Stimulated activated CD8-positive, alpha-beta memory T cell treated with anti-CD3 and anti-CD28 coated beads, Interleukin-12 subunit alpha, Interleukin-12 subunit beta, amount 100 ng/mL, for 4 hours (primary cell): ENCODE results near the gene MIEN1.
"Not testable (repeated sequence)": the region's sequence is repeated elsewhere in the genome, so short reads cannot be mapped to it uniquely, and the experiment has no call there.

ENCODE experiments used
- DNase-seq: peaks from one replicate; pipeline ENCODE4 v3.0.0-alpha.2; 2020; ENCODE audit warnings: low read depth

The MIEN1 gene

DNA sequence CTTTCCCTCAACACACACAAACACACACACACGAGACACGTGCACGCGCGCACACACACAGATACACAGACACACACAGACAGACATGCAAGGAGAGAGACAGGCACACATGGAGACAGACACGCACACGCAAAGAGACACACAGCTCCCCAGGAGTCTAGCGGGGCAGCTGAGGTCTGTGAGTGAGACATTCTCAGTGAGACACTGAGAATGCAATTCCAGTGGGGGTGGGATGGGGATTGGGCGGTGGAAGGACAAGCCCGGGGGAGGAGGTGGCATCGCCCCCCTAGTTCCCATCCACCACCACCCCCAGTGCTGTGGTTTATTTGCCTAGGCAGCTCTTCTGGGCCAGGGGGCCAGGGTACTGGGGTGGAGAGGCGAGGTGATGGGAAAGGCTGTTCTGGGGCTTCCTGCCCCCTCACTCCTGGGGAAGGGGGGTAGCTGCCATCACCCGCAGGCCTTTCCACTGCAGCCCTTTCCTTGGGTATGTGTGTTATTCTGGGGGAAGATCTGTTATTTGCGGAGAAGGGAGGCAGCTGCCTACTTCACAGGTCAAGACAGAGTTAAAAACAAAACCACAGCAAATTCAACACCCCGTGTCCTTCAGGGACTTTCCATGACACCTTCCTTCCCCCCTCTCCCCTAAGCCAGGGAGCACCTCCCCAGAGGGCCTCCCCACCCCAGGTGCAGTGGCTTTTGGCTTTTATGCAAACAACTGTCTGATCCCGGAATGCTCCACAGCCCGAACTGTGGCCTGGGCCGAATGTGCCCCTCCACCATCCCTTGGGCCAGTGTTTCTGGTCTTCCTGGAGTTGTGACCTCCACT lies 25.4 kb upstream of the MIEN1 start:
- DNase-seq = peak; percentile 45

DNA sequence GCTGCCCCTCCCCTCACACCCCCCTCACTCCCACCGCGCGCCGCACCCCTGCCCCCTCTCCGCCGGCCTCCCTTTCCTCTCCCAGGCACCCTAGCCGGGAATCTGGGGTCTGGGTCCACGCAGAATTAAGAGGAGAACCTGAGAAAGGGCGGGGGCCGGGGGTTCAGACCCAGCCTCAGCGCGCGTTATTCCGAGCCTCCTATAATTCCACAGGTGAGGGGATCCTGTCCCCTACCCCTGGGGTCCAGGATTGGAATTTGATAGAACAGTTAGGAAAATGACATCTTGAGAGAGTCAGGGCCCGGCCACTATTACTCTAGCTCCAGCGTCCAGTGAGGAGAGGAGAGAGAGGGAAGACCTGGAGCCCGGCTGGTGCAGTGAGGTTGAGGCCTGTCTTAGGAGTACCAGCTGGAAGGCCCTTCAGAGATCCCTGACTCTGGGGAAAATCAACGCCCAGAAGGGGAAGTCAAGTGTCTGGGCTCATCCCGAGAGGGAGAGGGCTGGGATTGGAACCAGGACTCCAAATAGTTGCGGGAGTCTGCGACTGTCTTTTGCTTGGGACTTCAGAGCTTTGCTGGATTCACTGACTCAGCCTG lies 24.7 kb upstream of the MIEN1 start:
- no peak for DNase-seq

GRCh38 chr17:39754161-39754957 lies 24.0 kb upstream of the MIEN1 start:
- peak; percentile 96 for DNase-seq

GRCh38 chr17:39753514-39754160 lies 23.3 kb upstream of the MIEN1 start:
- DNase-seq = peak; percentile 68

- DNase-seq = no peak
Measured at GRCh38 chr17:39752241-39752881, 22.0 kb upstream of the MIEN1 start.

DNA sequence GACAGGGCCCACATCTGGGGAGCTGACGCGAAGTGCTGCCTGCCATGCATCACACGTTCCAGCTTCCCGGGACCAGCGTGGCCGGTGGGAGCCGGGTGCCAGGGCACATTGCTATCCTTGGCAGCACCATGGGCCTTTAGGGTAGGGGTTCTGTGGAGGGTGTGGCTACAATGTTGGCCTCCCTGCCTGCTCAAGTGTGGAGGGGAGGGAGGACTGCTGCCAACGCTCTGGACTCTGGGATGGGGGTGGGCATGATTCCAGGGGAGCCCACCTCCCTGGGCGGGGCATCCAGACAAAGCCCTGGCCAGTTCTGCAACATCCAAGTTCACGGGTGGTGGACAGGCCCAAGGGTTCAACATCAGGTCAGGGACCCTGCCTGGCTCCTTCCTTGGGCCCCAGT lies 21.3 kb upstream of the MIEN1 start:
- DNase-seq = no peak

DNA sequence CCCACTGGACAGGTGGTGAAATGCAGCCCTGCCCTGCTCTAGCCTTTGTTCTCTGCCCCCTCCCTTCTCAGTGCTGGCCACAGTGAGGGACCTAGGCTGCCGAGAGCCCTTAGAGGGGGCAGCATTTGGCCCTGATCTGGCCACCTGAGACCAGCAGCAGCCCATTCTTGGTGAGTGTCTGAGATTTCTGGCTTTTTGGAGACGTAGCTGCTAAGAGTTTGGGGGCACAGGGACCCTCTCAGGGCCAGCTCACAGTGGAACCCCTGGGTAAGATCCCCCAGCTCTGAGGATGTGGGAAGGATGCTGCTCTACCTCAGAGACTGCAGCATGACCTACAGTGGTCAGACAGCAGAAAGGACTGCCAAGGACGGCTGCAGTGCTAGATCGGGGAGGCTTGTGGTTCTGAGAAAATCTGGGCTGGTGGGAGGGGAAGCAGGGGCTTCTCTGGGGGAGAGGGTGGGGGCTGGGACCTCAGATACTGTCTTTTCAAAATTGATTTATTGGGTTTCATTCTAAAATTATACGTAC lies 20.7 kb upstream of the MIEN1 start:
- no peak for DNase-seq

DNA sequence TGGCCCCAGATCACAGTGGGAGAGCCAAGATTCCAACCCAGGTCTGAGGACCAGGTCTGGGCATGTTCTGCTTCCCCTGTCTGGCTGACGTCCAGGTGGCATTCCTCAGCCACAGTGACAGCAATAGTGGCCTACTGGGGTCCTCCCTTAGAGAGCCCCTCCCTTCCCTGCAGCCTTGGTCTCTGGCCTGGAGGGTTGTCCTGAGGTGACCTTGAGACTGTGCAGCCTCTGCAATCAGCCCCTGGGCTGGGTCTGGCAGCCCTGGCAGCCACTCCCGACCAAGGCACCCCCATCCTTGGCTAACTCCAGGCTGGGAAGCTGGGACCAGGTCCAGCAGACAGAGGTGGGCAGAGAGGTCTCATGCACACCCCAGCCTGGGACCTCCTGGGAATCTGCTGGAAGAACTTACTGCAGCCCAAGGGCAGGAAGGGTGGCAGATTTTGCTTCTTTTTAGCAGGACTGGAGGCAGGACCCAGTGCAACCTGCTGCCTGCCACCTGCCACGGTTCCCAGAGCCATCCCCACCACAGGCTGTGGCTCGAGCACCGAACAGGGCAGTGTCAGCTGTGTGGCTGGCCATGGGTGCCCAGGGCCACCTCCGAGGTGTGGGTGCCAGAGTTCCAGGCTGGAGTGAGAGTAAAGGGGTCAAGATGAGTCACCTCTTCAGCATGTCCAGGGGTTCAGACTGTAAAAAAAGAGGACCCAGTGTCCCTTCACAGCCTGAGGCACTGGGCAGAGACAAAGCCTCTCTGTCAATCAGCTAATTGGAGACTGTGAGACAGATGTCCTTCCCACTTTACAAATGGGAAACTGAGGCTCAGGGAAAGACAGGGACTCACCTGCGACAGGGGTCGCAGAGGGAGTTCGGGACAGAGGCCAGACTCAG lies 20.0 kb upstream of the MIEN1 start:
- DNase-seq = no peak

DNA sequence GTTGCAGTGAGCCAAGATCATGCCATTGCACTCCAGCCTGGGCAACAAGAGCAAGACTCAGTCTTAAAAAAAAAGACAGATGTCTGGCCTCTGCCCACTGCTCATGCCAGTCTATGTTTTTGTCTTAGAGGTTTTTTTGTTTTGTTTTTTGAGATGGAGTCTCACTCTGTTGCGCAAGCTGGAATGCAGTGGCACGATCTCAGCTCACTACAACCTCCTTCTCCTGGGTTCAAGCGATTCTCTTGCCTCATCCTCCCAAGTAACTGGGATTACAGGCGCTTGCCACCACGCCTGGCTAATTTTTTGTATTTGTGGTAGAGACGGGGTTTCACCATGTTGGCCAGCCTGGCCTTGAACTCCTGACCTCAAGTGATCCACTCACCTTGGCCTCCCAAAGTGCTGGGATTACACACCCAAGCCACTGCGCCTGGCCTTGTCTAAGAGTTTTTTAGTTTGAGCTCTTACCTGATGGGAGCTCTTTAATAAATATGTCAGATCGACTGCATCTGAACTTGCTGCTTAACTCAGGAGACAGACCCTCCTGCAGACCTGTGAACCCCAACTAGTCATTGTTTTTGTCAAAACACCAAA lies 18.2 kb upstream of the MIEN1 start:
- not testable (repeated sequence) for DNase-seq

DNA sequence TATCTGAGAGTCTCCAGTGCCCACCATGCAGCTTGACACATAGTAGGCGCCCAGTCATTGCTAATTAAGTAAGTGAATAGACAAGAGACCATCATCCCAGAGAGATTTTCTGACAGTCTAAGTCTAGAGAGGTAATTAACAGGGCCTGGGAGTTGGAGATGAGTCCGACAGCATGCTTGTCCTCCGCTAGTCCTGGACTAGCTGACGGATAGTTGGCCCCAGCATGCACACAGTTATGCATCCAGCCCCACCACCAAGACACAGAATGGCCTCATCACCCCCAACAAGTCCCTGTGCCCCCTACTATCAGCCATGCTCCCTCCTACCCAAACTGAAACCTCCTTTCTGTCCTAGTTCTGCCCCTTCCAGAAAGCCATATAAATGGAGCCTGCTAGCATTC lies 17.4 kb upstream of the MIEN1 start:
- no peak for DNase-seq

GRCh38 chr17:39746145-39746461 lies 15.8 kb upstream of the MIEN1 start:
- DNase-seq = no peak

- DNase-seq = no peak
Measured at GRCh38 chr17:39745335-39746144, 15.2 kb upstream of the MIEN1 start.

- DNase-seq = no peak
Measured at GRCh38 chr17:39744836-39745215, 14.5 kb upstream of the MIEN1 start.

- no peak for DNase-seq
Measured at GRCh38 chr17:39744075-39744835, 13.9 kb upstream of the MIEN1 start.

GRCh38 chr17:39742856-39743436 lies 12.6 kb upstream of the MIEN1 start:
- no peak for DNase-seq

- DNase-seq = no peak
Measured at GRCh38 chr17:39742126-39742855, 12.0 kb upstream of the MIEN1 start.

DNA sequence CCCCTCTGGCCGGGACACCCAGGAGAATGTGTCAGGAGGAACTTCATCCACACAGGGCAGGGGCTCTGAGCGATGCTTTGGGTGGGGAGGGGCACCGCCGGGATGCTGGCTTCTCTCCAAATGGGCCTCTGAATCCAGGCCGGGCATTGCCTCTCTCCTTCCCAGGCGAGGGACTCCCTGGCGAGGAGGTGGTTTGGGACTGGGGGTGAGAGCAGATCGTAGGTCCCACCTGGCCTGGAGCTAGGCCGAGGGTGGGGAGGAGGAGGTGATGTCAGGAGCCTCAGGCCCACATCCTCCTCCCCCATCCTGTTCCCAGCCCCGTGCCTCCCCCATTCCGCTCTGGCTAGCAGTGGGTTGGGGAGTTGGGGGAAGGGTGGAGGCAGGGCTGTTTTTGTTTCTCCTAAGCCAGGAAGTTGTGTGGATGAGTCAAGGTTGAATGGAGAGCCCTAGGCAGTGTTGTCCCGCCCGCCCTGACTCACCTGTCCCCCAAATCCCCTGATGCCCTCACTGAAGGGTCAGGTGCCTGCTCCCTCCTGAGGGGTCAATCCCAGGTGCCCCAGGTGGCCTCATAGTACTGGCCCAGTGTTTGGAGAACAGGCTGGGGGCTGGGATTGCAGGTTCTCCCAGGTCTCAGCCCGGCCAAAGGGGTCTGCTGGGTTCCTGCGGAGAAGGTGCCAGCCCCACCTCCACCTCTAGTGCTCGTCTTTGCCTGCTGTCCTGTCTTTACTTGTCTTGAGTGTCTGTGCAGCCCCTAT lies 10.2 kb upstream of the MIEN1 start:
- no peak for DNase-seq
